SK-N-SH treated with all-trans-retinoic acid at 6 μM for 48 hours (cell line): Measurements from ENCODE around the gene DYSF.

Source experiments
- ARNTL ChIP-seq: fragments of 450-650 bp; formaldehyde crosslinking; IDR thresholded peaks from 2 replicates; pipeline ENCODE4 v1.5.0; 2020; ENCODE audit warnings: low read depth, mild to moderate bottlenecking, moderate library complexity, borderline replicate concordance
- BACH2 ChIP-seq: fragments of 250-450 bp; sonication (Bioruptor Pico); IDR thresholded peaks from 2 replicates; pipeline ENCODE4 v1.9.0; 2021; ENCODE audit warnings: mild to moderate bottlenecking, borderline replicate concordance
- CREB5 ChIP-seq: fragments of 250-450 bp; sonication (Bioruptor Pico); IDR thresholded peaks from 2 replicates; pipeline ENCODE4 v1.5.1; 2020; ENCODE audit warnings: low read depth, mild to moderate bottlenecking, moderate library complexity
- GLIS3 ChIP-seq: fragments of 250-450 bp; sonication (Bioruptor Pico); IDR thresholded peaks from 2 replicates; pipeline ENCODE4 v1.5.0; 2020; ENCODE audit warnings: mild to moderate bottlenecking, moderate library complexity
- PATZ1 ChIP-seq: fragments of 250-450 bp; sonication (Bioruptor Pico); IDR thresholded peaks from 2 replicates; pipeline ENCODE4 v1.8.0; 2020; ENCODE audit warnings: mild to moderate bottlenecking, moderate library complexity, borderline replicate concordance
- POU6F1 ChIP-seq: fragments of 250-450 bp; sonication (Bioruptor Pico); IDR thresholded peaks from 2 replicates; pipeline ENCODE4 v1.8.0; 2021; ENCODE audit warnings: low read depth, mild to moderate bottlenecking, moderate library complexity, borderline replicate concordance
- PPARA ChIP-seq: fragments of 250-450 bp; sonication (Bioruptor Pico); IDR thresholded peaks from 2 replicates; pipeline ENCODE4 v1.5.0; 2020; ENCODE audit warnings: mild to moderate bottlenecking, borderline replicate concordance
- SNAI2 ChIP-seq: fragments of 250-450 bp; sonication (Bioruptor Pico); IDR thresholded peaks from 2 replicates; pipeline ENCODE4 v1.5.0; 2020; ENCODE audit warnings: mild to moderate bottlenecking, moderate library complexity
- TCF4 ChIP-seq: fragments of 250-450 bp; sonication (Bioruptor Pico); IDR thresholded peaks from 2 replicates; pipeline ENCODE4 v1.8.0; 2021; ENCODE audit warnings: mild to moderate bottlenecking, moderate library complexity, borderline replicate concordance
- TOX ChIP-seq: fragments of 250-450 bp; sonication (Bioruptor Pico); IDR thresholded peaks from 2 replicates; pipeline ENCODE4 v1.8.0; 2021; ENCODE audit warnings: mild to moderate bottlenecking, moderate library complexity, borderline replicate concordance
- ZC3H10 ChIP-seq: fragments of 250-450 bp; sonication (Bioruptor Pico); IDR thresholded peaks from 2 replicates; pipeline ENCODE4 v1.5.1; 2021; ENCODE audit warnings: mild to moderate bottlenecking, moderate library complexity
- ZFP3 ChIP-seq: fragments of 250-450 bp; sonication (Bioruptor Pico); IDR thresholded peaks from 2 replicates; pipeline ENCODE4 v1.5.0; 2020; ENCODE audit warnings: mild to moderate bottlenecking, moderate library complexity
- ZFP30 ChIP-seq: fragments of 450-650 bp; formaldehyde crosslinking; IDR thresholded peaks from 2 replicates; pipeline ENCODE4 v1.5.0; 2022; ENCODE audit warnings: mild to moderate bottlenecking, moderate library complexity
- ZNF565 ChIP-seq: fragments of 450-650 bp; formaldehyde crosslinking; conservative IDR thresholded peaks from 2 replicates; pipeline ENCODE4 v1.5.0; 2020; ENCODE audit warnings: low read depth, mild to moderate bottlenecking, moderate library complexity

GRCh38 chr2:71505770-71506140 lies 52.4 kb downstream of the DYSF start:
- TF ChIP-seq SNAI2 = no peak
- TF ChIP-seq PPARA (CRISPR knock-in tag) = no peak
- TF ChIP-seq ZFP30 (CRISPR knock-in tag) = no peak
- TF ChIP-seq ARNTL (CRISPR knock-in tag) = no peak
- TF ChIP-seq BACH2 (CRISPR knock-in tag) = no peak
- no peak for TF ChIP-seq TOX
- TF ChIP-seq POU6F1 (CRISPR knock-in tag) = no peak
- no peak for TF ChIP-seq PATZ1 (CRISPR knock-in tag)
- TF ChIP-seq TCF4 (CRISPR knock-in tag) = no peak
- TF ChIP-seq CREB5 (CRISPR knock-in tag) = no peak
- no peak for TF ChIP-seq ZNF565
- TF ChIP-seq ZC3H10 = no peak
- TF ChIP-seq ZFP3 (CRISPR knock-in tag) = no peak
- no peak for TF ChIP-seq GLIS3
